SK-N-DZ (cell line): Measurements from ENCODE around the gene ARHGEF17. TPM values are rescaled to one million over a fixed set of nuclear protein-coding genes. Genes with fewer than 3 reads are reported as not detected.
"Not testable (repeated sequence)": the region's sequence is repeated elsewhere in the genome, so short reads cannot be mapped to it uniquely, and the experiment has no call there.

Experiments used
- DNase-seq: peaks from one replicate; pipeline ENCODE4 v3.0.0-alpha.2; 2015; ENCODE audit warnings: low spot score
- polyA plus RNA-seq, 2 experiments: library from polyadenylated mRNA; depleted of rRNA; stranded (reverse); fragments of >200 nt; gene quantifications; 2 replicates each; pipeline ENCODE4 v1.2.3, GENCODE V29; 2014

The ARHGEF17 gene
- polyA plus RNA-seq (2014; cell fraction: cytosol; rRNA removed): 10.9 and 15.1 TPM in 2 replicates
- 97.3 and 116 TPM in 2 replicates for polyA plus RNA-seq (2014; cell fraction: nucleus; rRNA removed)

DNA sequence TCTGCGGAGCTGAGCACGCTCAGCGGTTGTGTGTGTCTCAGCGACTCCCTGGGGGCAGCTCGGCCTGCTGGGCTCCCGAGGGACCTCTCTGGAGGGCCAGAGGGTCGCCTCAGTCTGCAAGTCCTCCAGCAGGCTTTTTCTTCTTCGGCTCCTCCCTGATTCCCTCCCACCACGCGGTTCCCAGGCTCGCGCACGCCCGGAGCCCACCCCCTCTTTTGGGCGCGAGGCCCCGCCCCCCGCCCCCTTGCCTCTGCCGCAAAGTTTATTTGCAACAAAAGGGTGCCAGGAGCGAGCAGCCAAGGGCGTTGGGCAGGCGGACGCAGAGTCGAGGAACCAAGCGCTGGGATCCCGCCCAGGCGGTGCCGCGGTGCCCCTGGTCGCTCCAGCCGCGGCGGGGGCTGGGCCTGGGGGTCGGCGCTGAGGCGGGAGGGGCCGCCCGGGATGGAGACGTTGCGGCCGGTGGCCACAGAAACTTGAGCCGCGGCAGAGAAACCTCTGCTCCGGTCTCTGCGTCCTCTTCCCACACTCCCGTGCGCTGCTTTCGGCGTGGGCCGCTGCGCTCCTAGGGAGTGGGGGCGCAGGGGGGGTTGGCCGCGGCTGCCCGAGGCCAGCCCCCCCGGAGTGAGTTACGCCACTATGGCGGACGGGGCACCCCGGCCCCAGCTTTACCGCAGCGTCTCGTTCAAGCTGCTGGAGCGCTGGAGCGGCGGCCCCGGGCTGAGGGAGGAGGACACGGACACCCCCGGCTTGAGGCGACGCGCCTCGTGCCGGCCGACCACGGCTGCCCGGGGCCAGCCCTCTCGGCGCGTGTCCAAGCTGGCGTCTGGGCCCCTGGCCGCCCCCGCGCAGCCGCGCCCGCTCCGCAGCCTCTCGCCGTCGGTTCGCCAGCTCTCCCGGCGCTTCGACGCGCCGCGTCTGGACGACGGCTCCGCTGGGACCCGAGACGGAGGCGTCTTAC, at the start of gene ARHGEF17:
ARHGEF17 (plus strand) TSS at position 274 of the 958 bp plus-strand sequence; CDS start at position 637, 363 bp downstream.
- DNase-seq: peak; percentile 91

DNA sequence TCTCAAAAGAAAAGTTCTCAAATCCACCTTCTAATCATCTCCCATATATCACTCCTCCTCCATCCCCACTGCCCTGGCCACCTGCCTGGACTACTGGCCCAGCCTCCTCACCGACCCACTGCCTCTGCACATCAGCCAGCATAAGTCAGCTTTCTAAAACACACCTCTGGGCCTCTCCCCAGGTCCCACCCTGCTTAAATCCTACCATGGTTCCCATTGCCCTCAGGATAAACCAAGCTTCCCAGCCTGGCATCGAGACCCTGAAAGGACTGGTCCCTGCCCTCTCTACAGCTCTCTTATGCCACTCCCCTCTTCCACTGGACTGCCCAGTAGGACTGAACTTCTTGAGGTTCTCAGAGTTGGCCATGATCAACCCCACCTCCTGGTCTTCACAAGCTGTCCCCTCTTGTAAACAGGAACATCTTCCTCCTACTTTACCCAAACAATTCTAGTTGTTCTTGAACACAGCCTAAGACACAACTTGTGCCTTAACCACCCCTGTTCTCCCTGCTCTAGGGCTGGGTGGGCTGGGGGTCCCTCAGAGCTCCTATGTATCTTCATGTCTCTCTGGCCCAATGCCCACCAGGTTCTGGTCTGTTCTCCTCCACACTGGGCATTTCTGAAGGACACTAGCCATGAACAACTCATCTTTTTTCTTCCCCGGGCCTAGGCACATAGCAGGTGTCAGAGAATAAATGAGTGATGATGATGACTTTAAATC, 48.5 kb upstream of the ARHGEF17 start:
- DNase-seq: no peak

DNA sequence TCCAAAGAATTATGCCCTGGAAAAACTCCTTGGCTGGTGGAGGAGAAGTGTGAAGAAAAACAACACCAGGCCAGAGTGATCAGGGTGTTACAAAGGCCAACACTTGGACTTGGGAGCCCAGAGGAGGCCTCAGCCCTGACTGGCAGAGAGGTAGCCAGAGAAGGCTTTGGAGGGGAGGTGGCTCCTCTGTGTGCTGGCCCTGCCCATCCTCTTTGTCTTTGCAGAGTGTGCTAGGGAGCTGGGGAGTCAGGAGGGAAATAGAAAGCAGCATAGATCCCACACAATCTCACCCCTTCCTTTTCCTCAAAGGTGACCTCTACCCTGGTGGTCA, 48.0 kb upstream of the ARHGEF17 start:
- no peak for DNase-seq

DNA sequence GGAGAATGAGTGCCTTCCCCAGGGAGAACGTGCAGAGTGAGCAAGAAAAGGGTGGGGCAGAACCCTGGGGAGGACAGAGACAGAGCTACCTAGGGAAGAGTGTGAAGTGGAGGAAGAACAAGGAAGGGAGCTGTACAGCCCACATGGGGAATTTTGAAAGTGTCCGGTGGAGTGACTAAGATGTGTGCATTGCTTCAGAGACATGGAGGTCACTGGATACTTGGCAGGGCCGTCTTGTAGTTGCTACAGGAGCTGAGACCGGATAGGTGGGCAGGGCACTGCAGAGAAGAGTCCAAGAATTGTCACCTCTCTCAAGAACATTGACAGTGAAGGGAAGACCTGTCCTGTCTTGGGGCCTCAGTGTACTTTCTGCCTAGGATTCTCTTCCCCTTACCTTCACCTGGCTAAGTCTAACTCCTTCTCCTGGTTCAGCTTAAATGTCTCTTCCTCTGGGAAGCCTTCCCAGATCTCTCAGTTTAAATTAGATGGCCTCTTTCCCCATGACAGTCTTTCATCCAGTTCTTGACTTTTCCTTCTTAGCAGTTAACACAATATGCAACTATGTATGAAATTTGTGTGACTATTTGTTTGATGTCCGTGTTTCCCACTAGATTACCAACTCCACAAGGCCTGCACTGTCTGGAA, 45.1 kb upstream of the ARHGEF17 start:
- DNase-seq: no peak

- no peak for DNase-seq
Measured at GRCh38 chr11:73263640-73264039, 44.4 kb upstream of the ARHGEF17 start.

DNA sequence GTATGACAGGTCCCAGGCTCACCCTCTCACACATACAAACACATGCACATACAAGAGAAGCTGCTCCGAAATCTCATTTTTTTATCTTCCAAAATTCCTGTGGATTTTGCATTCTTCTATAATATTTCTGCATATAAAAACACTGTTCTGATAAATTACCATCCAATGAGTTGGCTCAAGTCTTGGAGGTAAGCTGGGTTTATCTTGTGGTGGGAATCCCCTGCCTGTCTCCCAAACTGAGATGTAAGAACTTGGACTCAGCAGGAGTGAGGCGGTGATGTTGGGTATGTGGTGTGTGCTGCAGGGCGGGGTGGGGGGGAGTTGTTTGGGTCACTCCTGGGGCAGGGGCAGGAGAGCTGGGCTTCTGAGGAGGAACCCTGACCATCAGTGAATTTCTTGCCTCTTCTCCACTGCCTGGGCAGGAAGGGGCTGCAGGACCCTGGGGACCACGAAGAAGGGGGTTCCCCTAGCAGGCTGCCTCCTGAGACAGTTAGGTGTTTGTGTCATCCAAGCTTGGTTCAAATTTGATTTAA, 42.7 kb upstream of the ARHGEF17 start:
- DNase-seq: no peak

- DNase-seq: no peak
Measured at GRCh38 chr11:73265853-73266645, 42.0 kb upstream of the ARHGEF17 start.

DNA sequence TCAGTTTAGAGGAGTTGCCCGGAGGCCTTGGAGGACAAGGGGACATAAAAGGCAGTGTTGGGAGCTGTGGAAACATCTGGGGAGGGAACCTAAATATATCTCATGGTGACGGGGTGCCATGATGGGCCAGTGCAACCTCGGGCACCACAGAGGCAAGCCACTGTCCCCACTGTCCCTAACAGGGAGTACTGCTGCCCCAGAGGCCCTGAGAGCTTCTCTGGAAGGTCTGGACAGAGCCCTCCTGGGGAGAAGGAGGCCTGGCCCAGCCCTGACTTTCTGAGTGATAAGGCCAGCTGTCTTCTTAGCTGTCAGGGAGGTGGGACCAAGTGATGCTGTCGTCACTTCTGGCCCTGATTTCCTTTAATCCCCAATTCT, 41.4 kb upstream of the ARHGEF17 start:
- no peak for DNase-seq

GRCh38 chr11:73267122-73267846, 40.8 kb upstream of the ARHGEF17 start:
- no peak for DNase-seq

DNA sequence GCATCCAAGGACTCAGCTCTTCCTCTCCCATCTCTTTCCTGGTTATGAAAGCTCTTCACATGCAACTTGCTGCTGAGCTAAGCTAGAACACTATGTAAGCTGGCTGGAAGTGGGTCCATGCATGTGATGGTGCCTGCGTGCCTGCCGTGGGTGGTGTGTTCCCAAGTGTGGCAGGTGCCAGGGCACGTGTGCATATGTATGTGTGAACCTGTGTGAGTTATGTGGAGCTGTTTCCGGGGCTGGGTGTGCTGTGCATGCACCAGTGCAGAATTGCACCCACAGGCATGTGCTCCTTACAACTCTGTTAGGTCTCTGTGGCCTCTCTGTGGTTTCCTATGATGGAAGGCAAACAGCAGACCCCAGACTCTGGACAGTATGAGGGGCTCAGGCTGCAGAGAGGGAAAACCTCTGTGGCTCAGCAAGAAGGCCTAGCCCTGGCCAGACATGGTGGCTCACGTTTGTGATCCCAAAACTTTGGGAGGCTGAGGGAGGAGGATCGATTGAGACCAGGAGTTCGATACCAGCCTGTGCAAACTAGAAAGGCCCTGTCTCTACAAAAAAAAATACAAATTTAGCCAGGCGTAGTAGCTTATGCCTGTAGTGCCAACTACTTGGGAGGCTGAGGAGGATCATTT, 40.1 kb upstream of the ARHGEF17 start:
- DNase-seq: no peak

DNA sequence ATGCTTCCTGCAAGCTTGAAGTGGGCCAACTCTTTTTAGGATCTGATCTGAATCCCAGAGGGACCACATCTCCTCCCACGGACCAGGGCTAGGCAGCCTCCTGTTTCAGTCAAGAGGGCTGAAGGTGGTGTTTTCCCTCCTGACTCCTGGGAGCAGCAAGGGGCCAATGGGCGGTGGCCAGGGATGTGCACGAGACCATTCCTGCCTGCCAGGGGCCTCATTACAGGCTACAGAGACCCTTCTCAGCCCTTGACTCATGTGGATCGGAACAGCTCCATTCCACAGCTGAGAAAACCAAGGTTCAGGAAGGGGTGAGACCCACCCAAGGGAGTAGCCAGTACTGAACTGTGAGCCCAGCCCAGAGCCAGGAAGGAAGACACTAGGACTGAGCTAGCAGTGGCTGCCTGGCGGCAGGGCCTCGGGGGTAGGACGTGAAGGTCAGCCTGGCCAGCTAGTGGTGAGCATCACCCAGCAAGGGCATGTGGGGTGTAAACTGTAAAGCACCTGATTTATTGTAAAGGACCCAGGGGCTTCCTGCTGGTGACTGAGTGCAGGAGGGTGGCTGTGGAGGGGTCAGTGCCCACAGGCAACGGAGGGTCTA, 39.3 kb upstream of the ARHGEF17 start:
- no peak for DNase-seq

GRCh38 chr11:73269459-73270015, 38.5 kb upstream of the ARHGEF17 start:
- no peak for DNase-seq

DNA sequence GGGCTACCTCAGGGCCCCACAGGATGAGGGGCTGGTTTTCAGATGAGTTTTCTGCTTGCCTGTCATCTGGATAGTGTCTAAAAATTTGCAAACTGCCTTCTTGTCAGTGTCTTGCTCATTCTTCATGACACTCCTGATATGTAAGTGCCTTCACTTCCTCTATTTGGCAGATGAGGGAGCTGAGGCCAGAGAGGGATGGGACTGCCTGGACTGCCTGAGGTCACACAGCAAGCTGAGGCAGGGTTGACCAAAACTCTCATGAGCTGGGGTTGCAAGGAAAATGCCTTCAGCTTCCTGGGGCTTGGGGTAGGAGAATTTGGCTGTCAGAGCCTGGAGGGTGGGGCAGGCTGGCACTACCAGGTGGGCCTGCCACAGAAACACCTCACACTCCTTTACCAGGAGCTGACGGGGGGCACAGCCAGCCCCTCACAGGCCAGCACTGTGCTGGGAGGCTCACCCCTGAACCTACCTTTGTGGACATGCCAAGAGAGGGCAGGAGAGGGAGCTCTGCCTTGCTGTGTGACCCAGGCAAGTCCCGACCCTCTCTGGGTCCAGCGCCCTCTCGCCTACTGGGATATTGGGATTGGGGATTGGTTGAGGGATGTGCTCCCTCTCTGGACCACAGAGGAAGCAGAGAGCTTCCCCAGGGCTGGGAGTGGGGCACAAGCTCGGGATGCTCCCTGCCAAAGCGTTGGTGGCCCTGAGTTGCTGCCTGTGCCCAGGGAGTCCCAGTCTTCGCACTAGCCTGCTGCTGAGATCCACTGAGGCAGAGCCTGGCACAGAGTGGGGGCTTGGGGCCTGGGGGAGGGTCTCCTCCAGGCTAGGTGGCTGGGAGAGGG, 37.8 kb upstream of the ARHGEF17 start:
- DNase-seq: peak; percentile 47

DNA sequence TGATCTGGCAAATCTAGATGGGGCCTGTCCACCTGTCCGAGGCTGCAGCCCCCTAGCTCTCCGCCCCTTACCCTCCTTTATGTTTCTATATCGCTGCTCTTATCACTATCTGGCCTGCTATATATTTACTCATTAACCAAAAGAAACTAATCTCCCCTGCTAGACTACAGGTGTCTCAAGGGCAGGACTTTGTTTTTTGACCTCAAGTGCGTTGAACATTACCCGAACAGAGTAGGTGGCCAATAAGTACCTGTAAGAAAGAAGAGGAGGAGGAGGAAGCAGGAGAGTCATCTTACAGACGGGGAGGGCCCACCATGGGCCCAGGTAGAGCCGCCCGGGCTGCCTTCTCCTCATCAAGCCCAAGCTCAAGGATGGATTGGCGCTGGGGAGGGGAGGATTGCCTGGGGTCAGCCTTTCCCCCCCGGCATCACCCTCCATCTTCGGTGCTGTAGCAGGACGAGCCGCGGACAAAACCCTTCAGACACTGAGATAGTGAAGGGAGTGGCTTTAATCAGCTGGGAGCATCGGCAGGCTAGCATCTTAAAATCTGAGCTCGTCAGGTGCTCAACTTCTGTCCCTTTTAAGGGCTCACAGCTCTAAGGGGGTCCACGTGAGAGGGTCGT, 37.1 kb upstream of the ARHGEF17 start:
- DNase-seq: no peak

DNA sequence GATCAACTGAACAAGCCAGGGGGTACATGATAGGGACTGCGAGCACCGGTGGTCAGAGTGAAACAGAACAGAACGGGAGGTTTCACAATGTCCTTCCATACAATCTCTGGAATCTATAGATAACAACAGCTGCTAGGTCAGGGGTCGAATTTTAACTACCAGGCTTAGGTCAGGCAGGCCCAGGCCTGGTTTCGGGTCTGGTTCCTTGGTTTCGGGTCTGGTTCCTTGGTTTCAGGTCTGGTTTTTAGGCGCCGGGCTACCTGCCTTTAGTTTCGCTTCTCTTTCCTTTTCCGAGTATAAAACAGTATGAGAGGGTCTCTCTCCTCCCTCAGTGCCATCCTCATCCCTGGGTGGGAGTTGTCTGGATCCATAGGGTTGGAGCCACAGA, 36.6 kb upstream of the ARHGEF17 start:
- not testable (repeated sequence) for DNase-seq

DNA sequence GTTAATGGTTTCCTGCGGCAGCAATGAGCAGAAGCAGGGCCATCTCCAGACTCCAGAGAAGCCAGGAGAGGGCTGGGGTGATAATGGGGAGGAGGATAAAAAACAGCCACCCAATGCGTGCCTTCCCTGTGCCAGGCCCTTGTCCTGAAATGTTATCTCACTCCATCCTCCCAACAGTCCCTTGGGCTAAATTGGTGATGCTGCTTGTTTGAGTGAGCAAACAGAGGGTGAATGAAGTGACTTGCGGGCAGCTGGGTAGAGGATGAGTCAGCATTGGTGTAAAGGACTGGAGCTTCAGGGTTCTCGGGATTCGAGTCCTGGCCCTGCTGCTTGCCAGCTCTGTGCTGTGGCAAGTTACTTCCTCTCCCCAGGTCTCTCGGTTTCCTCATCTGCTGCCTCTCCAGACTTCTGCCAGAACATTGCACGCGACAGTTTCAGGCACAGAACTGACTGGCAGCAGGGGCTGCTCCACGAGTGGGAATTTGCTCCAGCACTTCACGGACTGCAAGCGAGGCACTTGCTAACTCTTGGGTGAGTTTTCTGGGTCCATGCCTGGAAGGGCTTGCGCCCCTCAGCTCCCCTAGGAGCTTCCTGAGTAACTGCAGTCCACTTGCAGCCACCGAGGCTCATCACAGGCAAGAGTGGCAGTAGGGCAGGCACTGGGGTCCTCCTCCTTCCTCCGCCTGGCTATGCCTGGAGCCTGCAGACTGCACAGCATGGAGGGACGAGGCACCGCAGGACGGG, 36.0 kb upstream of the ARHGEF17 start, which contains the start of gene P2RY6:
P2RY6 (plus strand) TSS at position 403 of the 744 bp plus-strand sequence. CDS start 24,181 bp downstream, outside the sequence.
- DNase-seq: peak; percentile 79

DNA sequence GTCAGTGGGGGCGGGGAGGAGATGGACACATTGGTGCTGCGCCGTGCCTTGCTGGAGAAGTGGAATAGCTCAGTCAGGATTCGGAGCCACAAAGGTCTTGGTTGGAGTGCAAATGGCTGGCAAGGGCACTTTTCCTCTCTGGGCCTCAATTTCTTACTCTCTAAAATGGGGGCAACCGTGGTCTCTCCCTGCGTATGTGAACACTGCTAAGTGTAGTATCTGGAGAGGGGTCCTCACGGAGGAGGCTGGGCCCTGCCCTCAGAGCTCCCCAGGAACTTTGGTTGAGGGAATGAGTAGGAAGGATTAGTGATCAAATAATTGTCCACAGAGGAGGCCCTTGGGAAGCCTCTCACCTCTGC, 35.4 kb upstream of the ARHGEF17 start:
- DNase-seq: no peak
